ENCODE measurements around the gene AXDND1.

- TF ChIP-seq CTCF (IDR thresholded peaks at IDR 0.05) (no peak), POLR2A (IDR thresholded peaks at IDR 0.05) (no peak)
Measured at GRCh38 chr1:179337288-179337687, 28.5 kb upstream of the AXDND1 start.
